Dedifferentiated amniotic fluid mesenchymal stem cell (primary cell): Measurements from ENCODE around the gene FHOD3.

Experiments used
- DNase-seq: peaks from one replicate; pipeline ENCODE4 v3.0.0-alpha.2; 2016; ENCODE audit errors: extremely low spot score

FHOD3 gene

GRCh38 chr18:36522509-36522908 is 225.0 kb downstream of the FHOD3 start:
- no peak for DNase-seq

DNA sequence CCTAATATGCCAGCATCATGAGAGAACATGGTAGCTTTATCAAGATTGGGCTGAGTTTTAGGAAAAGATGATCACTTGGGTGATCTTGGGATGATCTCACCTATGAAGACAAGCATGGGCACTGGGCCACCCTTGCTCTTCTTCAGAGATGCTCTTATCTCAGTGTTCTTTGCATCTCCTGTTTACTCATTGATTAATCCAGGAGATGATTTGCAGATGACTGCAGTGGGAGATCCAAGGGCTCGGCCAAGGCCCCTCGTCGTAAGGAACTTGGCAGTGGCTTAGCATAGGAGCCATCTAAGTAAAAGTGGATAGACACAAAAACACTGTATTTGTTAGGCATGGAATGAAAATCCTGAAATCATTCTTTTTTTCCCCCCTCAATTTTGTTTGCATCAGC is 228.4 kb downstream of the FHOD3 start:
- no peak for DNase-seq

GRCh38 chr18:36526611-36527010 is 229.1 kb downstream of the FHOD3 start:
- DNase-seq, result no peak

- DNase-seq, result no peak
Measured at GRCh38 chr18:36527051-36527450, 229.5 kb downstream of the FHOD3 start.

DNA sequence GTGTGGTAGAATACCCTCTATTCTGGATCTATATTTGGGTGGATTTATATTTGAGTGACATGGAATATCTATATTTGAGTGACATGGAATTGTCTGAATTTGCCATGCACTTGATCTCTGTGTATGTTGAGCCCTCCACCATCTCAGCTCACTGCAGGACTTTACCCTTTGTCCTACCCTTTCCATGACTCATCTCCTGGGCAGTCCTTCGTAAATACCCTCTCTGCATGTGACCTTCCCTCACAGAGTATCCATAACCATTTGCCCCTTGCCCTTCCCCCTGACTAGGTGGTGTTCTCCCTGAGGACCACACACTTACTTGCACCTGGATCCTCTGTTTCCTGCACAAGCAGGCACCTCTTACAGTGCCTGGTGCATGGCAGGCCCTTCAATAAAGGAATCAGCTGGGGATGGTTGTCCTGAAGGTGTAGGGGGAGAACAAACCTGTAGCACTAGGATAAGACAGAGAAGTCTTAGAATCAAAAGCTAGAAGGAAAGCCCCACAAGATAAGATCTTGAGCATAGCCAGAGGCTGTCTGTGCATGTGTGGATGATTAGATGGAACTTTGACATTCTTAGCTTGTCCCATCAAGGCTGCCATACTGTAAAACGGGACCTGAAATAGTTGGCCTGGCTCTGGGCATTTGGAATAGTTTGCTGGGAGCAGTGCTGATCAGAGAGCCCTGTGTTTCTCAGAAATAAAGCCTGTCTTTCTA is 230.4 kb downstream of the FHOD3 start:
- DNase-seq, result no peak

GRCh38 chr18:36529747-36530146 is 232.2 kb downstream of the FHOD3 start:
- no peak for DNase-seq

- DNase-seq, result no peak
Measured at GRCh38 chr18:36530676-36531405, 233.3 kb downstream of the FHOD3 start.

DNA sequence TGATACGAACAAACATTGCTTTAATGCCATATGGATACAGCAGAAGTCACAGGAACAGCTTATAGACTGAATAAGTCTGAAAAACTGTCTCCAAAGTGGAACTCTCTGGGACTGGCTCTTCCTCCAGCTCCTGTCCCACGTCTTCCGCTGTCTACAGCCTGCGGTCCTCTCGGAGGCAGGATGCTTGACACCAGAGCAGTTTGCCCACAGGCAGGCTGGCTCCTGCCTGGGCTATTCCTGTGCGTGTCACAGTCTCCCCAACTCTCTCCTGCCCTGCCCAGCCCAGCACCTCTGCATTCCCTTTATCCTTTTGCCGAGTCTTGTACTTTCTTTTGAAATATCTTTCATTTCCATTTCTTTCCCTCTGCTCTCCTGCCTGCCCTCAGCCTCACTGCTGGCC is 234.1 kb downstream of the FHOD3 start:
- no peak for DNase-seq

DNA sequence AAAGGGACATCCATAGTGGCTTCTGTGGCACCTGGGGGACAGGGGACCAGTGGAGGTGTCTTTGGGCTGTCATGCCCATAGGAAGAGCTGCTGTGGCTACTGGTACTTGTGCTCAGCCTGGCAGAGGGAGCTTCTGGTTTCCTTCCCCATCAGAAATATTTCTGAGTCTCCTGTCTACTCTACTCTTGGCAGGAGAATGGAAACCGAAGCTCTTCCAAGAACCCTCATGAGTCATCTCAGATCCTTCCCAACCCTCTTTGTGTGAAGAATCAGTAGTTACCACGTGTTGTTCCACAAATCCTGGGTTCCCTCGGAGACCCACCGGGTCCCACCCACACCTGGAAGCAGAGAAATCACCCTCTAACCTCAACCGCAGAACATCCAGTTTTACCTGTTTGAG is 234.9 kb downstream of the FHOD3 start:
- DNase-seq, result no peak

DNA sequence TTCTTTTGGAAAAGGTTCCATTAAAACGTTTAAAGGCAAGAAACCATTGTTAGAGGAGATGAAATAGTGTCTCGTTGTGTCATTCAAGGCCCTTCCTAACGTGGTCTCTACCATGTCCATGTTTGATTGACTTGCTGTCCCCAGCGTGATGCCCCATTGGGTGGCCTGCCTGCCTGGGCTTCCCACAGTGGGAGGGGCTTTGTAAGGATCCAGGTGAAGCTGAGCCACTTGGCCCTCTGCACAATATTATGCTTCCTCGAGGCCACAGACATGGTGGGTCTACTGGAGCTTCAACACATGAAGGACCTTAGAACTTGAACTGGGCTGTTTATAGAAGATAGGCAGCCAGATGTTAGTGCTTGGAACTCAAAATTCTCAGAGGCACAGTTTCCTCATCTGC is 235.3 kb downstream of the FHOD3 start:
- no peak for DNase-seq

DNA sequence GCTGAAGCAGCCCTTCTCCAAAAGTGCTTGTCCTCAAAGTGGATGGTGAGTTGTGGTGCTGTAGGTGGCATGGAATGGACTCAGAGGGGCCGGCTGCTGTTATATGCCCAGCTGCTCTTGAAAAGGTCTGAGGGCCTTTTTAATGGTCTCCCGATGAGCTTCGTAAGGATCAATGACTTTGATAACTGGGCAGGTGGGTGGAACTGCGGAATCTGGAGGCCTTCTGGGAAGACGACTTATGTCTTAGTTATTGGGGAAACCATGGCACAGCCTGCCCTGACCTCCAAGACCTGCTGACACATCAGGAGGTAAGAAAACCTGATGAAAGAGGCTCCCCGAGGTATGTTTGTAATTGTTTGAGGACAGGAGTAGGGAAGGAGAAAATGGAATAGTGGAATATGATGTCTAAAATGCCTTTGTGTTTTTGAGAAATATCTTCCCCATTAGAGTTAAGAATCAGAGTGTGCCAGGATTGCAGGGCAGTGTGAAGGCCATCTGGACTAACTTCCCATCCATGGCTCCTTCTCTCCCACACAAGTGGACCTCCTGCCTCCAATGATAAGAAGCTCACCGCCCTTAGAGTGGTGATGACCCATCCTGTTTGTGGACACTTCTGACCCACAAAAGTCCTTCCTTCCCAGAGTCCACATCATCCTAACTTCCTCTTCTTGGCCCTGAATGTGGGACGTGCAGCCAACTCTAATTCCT is 236.1 kb downstream of the FHOD3 start:
- DNase-seq, result no peak

- no peak for DNase-seq
Measured at GRCh38 chr18:36534154-36534688, 236.7 kb downstream of the FHOD3 start.

- no peak for DNase-seq
Measured at GRCh38 chr18:36535202-36535935, 237.9 kb downstream of the FHOD3 start.

DNA sequence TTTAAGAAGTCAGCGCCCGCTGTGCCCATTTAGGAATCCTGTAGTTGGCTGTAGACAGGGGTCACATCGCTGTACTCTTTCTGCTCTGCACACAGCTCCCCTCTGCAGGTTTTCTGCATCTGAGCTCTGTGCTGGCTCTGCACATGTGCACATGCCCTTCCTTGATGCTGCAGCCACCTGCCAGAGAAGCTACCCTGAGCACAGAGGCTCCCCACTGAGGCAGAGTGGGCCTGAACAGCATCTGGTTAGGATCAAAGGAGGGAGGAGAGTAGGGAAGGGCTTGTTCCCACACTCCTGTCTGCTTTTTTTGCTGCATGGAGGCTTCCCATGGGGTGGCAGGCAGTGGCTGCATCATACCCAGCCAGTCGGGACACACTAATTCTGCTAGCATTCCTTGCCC is 238.9 kb downstream of the FHOD3 start:
- DNase-seq, result no peak

GRCh38 chr18:36537289-36537688 is 239.8 kb downstream of the FHOD3 start:
- DNase-seq, result no peak

DNA sequence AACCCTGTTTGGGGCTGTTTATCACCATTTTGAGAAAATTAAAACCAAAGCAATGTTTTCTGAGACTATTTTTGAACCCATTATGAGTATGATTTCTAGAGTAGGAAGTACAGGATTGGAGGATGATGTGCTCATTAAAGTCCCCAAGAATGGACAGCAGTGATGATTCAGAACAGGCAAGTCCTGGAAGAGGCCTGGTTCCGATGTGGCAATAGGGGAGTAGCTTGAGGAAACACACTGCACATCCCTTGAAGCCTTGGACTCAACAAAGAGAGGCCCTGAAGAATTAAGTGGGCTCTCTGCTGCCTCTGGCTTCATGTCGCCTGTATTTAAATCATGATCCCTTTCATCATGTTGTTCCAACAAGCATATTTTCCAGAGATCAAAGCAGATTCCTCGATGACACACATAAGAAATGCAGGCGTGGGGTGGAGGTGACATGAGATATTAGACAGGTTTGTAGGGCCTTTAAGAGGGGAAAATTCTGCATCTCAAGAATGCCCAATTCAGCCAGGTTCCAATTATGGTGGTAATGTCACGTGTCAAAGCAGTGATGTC is 242.2 kb downstream of the FHOD3 start:
- no peak for DNase-seq

DNA sequence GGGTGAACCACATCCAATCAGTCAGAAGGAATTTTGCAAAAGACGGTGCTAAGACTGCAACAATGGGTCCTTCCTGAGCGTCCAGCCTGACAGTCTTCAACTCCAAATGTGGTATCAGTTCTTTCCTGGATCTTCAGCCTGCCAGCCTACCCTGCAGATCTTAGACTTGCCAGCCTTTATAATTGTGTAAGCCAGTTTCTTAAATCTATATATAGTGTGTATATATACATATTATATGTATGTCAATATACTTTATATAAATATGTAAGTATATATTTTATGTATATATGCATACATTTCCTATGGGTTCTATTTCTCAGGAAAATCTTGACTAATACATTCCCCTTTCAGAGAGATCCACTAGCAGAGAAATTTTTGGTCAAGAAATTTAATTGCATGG is 245.5 kb downstream of the FHOD3 start:
- DNase-seq, result no peak

DNA sequence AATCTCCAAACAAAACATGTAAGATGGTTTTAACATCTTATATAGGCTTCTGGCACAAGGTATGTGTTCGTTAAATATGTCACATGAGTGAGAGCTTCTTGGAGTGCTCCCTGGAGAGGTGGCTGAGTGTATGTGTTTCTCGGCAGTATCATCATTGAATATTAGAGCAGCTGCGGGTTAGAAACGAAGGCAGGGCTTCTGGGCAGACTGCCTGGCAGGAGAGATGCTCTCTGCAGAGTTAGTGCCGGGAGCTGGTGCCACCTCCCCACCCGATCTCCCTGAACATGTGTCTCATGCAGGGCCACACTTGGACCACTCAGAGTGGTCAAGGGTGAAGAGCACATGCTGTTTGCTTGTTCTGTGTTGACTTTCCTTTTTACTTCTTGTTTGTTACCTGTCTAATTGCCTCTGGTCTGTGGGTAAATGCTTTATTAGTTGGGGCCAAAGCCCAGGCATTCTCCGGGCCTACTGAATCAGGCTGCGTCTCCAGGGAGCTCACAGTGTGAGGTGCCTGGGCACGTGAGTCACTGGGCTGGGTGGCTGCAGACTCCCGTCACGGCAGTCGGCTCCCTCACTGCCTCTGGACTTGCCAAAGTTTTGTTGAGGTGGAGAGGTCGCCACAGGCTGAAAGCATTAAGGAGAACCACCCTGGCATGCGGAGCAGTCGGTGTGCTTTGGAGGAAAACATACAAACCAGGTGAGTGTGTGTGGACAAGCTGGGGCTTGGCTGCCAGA is 246.6 kb downstream of the FHOD3 start:
- no peak for DNase-seq

DNA sequence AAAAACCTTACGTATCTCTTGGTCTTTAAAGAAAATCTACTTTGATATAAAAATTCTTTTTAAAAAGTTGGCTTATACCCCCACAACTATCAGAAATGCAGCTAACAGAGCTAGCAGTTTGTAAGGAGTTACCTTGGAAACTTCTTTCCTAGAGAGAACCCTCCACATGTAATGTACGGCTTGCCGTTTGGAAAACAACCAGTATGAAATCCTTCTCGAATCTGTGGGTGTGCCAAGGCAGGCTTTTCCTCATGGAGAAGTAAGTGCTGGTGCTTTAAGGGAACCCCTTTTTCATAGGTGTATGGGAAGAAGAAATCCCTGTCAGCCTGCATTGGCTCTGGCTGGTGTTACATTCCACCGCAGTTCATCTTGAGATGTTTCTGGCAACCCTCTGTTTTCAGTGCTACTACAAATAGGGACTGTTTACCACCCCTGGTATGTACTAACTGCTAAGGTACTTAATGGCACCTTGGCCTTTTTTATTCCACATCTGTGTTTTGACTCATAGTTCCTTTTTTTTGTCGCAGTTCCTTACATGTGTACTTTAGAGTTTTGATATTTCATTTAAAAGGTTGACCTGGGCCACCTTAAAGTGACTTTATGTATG is 248.4 kb downstream of the FHOD3 start:
- DNase-seq, result no peak

GRCh38 chr18:36546876-36547275 is 249.4 kb downstream of the FHOD3 start:
- DNase-seq, result no peak

DNA sequence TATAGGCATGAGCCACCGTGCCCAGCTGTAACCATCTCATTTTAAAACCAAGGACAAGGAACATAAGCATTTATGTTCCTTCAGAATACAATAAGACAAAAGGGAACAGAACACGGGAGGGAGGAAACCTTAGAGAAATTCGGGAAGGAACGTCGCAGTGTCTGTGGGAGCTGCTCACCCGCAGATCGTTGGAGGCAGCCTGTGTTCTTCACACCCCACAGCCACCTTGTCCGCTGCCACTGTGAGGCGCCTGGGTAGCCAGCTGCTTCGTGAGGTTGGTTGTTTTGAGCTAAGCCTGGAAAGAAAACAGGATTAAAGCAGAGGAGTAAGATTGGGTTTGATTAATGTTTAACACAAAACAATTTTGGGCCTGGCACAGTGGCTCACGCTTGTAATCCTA is 250.0 kb downstream of the FHOD3 start:
- DNase-seq, result no peak
